GM21390 (cell line): Measurements from ENCODE around the gene MON1A.
"Not testable (repeated sequence)": the region's sequence is repeated elsewhere in the genome, so short reads cannot be mapped to it uniquely, and the experiment has no call there.

Experiments
- ATAC-seq: cut with Tn5 transposase; IDR thresholded peaks from one replicate; pipeline ENCODE4 v1.9.1; 2021; ENCODE audit not compliant: unreplicated experiment

The MON1A gene

DNA sequence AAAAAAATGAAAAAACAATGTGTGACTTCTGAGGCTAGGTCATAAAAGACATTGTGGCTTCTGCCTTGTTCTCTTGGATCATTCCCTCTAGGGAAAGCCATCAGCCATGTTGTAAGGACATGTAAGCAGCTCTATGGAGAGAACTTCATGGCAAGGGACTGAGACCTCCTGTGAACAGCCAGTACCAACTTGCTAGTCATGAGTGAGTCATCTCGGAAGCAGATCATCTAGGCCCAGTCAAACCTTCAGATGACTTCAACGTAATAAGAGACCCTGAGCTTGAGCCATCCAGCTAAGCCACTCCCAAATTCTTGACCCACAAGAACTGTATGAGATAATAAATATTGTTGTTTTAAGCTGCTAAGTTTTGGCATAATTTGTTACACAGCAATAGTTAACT lies 4.9 kb downstream of the MON1A start:
- no peak for ATAC-seq

DNA sequence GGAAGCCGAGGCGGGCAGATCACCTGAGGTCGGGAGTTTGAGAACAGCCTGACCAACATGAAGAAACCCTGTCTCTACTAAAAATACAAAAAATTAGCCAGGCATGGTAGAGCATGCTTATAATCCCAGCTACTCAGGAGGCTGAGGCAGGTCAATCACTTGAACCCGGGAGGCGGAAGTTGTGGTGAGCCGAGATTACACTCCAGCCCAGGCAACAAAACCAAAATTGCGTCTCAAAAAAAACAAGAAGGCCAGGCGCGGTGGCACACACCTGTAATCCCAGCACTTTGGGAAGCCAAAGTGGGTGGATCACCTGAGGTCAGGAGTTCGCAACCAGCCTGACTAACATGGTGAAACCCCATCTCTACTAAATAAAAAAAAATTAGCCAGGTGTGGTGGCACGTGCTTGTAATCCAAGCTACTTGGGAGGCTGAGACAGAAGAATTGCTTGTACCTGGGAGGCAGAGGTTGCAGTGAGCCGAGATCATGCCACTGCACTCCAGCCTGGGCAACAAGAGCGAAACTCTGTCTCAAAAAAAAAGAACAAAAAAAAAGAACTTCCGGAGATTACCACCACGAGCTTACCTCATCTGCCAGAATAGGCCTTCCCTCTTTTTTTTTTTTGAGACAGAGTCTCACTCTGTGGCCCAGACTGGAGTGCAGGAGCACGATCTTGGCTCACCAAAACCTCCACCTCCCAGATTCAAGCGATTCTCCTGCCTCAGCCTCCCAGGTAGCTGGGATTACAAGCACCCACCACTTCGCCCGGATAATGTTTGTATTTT lies 11.6 kb downstream of the MON1A start:
- not testable (repeated sequence) for ATAC-seq

DNA sequence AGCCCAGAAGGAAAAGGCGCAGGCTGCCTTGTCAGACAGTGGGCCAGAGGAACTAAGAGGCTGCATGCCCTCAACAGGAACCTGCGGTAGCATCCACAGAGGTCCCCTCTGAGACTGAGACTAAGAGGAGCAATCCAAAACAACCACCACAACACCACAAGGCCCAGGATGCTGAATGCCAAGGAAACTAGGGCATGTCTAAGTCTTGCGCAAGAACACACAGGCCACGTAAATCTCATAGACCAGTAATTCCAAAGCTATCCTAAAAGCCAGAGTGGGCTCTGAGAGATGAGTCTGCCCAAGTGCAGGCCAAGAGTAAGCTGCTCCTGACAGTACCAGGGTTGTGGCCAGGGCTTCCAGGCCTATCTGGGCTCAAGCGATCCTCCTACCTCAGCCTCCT lies 12.9 kb downstream of the MON1A start:
- ATAC-seq: no peak

DNA sequence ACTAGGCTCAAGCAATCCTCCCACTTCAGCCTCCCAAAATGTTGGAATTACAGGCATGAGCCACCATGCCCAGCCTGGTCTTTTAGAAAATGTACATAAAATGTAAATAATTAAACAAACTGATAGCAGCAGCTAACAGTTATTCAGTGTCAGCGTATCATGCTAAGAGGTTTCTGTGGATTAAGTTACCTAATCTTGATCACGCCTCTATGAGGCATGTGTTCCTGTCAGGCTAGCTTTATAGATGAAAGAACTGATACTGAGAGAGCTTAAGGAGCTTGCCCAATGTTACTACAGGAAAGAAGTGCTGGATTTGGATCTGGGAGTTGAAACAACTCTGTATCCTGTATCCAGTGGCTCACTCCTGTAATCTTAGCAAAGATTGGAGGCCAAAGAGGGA lies 14.7 kb downstream of the MON1A start:
- no peak for ATAC-seq

DNA sequence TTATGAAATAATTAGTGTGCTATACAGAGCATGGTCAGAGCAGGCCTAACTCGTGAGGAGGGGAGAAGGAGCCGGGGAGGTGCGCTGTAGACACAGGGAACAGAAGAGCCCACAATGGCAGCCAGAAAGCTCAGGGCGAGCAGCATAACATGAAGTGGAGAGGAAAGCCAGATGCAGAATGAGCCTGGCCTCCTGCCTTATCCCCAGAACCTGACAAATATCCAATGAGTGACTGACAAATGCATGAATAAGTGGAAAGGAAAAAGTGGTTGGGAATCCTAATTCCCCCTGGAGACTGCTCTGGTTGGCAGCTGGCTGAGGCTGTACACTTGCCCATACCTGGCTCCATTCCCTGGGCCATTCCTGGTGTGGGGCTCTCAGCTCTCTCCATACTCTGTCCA lies 16.7 kb downstream of the MON1A start:
- no peak for ATAC-seq

DNA sequence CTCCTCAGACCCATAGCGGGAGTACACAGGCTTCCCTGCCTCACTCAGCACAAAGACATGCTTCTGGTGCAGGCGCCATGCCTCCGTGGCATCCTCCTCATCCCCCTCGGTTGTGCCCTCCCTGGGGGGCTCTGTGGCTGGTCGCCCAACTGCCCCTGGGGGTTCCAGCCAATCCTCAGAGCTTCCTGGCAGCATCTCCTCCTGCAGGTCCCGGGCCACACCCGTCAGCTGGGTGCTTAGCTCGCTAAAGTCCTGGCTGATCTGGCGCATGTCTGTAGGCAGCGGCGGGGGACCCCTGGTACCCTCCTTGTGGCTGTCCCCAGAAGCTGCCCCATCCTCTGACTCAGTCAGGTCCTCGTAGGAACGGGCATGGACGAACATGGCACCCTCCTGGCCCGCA lies 18.0 kb downstream of the MON1A start:
- no peak for ATAC-seq

DNA sequence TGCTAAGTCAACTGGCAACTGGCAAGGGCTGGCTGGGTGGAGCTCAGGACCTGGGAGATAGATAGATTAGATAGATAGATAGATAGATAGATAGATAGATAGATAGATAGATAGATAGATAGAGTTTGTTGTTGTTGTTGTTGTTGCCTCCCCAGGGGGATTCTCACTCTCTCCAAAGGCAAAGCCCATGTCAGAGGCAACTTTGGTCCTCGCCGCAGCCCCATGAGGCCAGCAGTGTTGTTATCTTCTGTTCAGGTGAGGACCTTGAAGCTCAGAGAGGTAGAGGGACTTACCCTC lies 18.5 kb downstream of the MON1A start:
- no peak for ATAC-seq

DNA sequence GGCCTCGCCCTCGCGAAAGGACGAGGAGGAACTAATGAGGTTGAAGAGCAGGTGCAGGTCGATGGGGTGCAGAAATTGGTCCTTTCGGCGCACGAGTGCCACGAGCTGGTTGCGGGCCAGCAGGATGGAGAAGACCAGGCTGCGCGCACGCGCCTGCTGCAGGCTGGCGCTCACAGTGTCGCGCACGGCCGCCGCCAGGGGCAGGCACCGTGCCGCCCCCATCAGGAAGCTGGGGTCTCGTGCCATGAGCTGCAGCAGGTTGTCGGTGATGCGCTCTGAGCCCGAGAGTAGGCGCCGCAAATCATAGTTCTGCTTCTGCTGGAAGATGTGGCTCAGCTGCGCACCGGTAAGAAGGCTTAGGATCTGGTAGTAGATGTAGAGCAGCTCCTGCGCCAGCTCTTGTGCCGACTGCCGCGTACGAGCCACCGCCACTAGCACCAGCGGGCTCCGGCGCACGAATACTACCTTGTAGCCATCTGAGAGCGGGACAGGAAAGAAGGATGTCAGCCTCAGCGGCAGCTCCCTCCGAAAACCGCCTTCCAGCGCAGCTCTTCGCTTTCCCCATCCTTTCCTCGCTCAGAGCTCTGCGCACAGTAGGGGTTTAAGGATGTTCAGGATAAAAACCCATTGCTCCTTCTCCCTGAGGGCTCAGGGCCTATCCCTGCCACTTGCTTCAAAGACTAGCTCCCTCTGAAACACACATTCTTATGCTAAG lies 19.0 kb downstream of the MON1A start:
- ATAC-seq: no peak

DNA sequence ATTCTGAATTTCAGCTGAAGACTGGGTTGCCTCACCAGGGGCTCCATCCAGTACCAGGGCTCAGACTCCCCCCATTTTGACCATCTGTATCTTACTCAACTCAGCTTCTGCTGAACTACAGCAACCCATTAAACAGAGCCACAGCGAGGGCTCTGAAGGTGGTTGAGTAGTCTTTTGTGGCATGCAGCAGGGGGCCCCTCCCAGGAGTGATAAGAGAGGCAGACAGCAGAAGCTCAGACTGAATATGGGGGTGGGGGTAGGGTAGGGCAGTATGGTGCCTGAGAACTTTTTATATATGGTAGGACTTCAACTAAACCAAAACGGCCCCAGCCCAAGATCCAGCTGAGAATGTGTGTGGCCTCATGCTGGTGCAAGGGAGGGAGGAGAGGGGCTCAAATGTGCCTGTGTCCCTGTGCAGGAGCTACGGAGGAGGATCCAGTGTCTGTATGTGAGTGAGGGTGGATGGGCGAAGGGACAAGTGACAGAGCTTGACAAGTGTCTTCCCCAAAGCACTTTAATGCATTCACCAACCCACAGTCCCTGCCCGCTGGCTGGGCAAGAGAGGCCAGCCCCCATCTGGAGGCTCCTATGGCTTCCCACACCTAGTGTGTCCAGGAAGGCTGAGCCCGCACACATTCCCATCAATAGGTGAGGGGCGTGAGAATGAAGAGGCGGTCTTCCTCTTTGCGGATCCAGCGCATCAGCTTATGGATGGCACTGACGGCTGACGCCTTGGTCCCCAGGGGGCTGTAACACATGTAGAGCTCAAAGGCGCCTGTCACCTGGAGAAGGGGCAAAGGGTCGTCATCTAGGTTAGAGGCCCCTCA lies 21.0 kb downstream of the MON1A start:
- ATAC-seq: no peak

DNA sequence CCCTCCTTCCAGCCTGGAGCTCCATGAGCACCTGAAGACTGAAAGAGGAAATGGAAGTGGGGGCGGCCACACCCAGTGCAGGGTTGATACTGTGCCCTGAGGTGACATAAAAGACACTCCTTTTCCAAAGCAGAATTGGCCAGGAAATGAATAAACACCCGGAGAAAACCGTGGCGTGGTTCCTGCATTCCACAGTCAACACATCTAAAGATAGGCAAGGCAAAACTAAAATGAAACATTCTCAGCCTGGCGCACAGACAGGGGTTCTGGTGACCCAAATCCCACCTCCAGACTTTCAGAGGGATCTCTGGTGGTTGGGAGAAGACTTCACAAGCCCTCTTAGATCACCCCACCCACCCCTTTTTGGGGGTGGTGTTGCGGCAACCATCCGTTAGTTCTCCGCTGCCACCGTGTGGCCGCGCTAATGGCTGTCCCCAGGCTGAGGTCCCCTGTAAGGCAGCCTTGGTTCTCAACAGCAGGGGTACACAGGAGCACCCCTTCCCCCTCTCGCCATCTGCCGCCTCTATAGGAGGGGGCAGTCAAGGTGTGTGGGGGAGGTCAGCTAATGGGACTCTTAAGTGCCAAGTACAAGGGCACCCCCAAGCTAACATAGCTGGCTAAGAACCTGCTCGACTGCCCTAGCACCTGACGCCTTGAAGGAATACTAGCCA lies 23.4 kb downstream of the MON1A start:
- ATAC-seq: no peak

DNA sequence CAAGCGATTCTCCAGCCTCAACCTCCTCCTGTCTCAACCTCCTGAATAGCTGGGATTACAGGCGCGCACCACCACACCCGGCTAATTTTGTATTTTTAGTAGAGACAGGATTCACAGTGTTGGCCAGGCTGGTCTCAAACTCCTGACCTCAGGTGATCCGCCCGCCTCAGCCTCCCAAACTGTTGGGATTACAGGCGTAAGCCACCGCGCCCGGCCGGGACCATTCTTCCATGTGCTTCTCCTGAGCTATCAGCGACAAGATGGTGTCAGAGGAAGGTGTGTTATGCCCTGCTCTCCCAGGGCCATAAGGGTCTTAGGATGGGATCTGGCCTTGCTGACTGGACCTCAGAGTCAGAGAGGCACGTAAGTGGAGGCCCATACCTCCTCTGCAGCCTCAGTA lies 25.2 kb downstream of the MON1A start:
- not testable (repeated sequence) for ATAC-seq

DNA sequence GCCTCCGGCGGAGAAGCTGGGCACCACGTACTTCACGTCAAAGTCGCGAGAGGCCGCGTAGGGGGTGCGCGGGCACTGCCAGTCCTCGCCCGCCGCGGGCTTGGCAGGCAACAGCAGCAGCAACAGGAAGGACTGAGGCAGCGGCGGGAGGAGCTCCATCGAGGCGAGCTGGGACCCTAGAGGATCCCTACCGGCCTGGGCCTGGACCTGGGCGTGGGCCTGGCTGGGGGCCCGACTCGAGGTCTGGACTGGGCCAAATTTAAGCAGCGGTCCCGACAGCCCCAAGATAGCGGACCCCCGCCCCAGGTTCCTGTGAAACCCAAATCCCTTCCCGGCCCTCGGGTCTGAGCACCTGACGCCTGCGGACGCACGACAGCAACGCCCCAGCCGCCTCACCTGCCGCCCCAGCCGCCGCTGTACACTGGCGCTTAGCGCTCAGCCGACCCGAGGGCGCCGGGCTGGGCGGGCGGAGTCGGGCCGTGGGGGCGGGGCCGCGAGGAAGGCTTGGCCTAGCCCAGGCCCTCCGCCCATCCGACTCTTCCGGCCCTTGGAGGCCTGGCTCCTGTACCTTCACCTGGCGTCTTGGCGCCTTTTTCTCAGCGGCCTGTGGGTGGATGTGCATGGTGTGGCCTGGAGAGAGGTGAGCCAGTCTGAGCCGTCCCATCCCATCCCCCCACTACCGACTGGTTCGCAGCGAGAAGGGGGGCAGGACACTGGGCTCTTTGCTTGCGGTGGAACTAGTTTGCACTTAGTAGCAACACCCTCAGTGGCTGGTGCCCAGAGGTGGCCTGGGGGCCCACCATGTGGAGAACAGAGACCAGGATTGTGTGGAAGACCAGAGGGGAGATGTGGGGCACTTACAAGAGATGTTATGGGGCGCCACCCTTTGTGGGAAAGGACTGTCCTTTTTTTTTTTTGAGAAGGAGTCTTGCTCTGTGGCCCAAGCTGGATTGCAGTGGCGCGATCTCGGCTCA lies 25.9 kb downstream of the MON1A start, which contains the start of gene MST1R:
MST1R (minus strand) TSS at position 423 of the 974 bp plus-strand sequence; CDS start at position 159, 264 bp downstream.
- peak; percentile 72 for ATAC-seq

DNA sequence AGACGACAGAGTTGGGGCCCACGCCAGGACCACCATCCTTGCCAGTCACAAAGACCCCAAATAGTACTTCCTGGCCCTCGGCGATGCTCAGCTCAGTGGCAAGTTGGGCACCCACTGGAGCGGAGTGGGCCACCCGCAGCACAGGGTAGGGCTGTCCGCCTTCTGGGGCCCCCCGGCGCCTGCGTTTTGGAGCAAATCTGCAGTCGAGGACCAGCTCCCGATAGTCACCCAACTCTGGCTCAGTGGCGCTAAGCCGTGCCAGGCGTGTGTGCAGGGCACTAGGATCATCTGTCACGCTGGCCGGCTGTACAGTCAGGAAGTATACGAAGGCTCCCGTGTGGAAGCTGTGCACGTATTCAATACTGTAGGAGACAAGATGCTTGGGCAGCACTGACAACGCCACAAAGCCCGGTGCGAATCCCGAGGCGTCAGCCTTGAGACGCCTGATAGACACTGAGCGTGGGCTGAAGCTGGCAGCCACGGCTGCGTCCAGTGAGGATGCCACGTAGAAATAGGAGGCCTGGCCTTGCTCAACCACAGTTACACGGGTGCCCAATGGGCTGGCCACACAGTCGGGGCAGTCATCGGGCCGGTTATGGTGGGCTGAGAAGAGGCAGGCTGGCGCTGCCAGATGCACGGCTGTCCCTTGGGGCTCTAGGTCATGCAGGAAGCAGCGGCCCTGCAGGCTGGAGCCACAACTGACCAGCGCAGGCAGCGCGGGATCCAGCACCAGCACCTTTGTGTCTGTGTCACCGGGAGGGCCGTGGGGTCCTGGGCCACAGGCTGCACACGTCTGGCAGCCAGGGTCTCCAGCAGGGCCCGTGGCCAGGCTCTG lies 26.9 kb downstream of the MON1A start:
- ATAC-seq: no peak

DNA sequence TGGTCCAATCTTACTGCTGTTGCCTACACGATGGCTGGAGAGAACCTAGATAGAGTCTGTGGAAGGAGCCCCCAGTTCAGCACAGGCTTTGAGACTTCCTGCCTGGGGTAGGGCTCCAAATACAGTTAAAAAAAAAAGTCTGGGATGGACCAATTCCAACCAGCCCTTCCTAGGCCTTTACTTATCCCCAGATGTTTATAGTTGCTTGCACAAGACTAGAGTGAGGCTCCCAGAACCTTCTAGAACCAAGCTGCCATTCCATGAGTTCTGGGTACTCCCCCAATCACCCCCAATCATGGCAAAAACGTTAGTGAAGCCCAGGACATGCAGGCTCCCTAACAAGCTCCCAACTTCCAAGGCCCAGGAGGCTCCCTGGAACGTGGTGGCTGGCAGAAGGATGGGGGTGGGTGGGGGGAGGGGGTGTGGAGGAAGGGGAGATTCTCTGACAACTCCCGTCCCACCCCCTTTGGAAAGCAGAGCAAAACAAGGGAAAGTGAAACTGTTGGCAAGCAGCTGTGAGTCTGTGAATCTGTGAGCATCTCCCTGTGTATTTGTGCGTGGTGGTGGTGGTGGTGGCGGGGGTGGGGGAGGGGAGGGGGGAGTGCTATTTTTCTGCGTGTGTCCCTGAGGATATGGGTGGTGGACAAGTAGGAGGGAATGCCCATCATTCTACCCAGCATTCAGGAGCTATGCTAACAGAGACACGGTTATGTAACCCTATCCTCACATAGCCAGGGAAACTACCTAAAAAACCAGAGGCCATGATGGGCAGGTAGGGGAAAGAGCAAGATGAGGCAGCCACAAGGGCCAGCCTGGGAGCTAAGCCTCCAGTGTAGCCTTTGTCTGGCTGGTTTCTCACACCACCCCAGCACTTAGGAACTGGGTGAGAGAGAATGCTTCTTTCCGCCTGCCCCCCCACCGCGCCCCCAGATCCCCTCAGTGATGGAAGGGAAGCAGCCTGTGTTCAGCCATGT lies 28.0 kb downstream of the MON1A start:
- ATAC-seq: no peak

DNA sequence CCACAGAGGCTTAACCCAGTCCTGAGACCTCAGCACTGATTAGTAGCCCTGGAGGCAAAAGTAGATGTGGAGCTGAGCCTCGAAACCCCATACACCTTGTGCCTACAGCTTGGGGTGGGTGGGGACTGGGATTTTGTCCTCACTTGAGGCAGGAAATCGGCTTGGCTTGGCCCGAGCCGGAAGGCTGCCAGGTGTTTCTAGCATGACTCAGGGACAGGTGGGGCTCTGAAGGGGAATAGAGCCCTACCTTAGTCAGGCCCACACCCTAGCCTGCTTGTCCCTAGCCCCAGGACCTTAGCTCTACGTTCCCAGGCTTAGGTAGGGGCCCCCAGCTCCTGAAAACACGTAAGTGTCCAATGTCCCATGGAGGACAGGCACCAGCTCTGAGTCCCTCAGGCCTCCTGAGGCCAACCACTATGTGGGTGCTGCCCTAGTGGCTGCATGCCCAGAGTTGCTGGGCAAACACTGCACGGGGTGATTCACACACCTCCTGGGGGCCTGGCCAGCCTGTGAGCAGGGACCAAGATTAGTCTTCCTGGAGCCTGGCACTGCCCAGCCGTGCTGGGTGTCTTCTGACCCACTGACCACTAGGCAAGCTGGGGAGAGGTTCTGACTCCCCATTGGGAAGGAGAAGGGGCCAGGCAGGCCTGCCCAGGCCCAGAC lies 29.0 kb downstream of the MON1A start:
- ATAC-seq: no peak

DNA sequence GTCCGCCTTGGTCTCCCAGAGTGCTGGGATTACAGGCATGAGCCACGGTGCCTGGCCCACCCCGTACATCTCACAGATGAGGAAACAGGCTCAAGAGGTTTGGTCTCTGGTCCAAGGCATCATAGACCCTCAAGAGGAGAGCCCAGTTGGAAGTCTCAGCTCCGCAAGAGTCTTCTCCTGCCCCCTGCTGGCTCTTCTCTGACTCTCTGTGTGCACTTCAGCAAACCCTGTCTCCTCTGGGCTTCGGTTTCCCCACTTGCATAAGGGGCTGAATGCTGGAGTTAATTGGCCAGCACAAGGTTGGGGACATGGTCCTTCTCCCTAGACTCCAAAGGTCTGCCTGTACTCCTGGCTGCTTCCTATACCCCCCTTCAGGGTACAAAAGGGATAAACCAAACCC lies 29.8 kb downstream of the MON1A start:
- ATAC-seq: no peak

DNA sequence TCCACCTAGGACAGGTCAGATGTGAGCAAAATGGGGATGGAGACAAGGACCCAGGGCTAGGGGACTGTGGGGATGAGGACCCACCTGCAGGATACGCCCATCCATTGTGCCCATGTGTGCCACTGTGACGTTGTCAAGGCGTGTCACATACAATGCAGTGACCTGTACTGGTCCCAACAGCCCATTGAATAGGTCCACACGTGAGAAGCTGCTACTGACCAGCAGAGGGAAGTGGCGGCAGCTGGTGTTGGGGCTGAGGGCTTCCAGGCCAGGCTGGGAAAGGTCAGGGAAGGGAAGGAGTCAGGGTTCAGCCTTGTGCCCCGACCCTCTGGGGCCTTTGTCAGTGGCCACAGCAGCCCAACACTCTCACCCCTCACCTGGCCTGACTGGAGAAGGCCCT lies 30.6 kb downstream of the MON1A start:
- no peak for ATAC-seq

DNA sequence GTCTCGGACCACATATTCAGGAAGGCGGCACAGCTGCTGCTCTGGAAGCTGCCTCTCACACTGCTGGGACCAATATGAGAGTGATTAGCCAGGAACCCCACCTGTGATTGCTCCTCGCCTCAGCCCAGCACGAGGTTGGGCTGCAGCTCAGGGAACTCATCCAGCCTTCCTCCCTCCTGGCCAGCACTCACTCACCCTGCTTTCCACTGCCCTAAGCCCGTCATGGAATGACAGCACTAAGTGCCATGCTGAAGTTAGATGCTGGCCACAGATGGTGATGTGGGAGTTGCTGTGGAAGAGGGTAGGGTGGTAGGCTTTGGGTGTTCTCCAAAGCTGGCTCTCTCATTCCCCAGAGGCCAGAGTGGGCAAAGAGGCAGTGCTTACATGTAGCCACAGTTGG lies 33.3 kb downstream of the MON1A start:
- no peak for ATAC-seq
